Stimulated activated CD4-positive, alpha-beta T cell treated with anti-CD3 and anti-CD28 coated beads, Interleukin-4, amount 100 ng/mL, for 48 hours (primary cell): ENCODE measurements around the gene CTAGE9.
"Not testable (repeated sequence)": the region's sequence is repeated elsewhere in the genome, so short reads cannot be mapped to it uniquely, and the experiment has no call there.

Experiments
- DNase-seq, 2 donors: peaks; one replicate each; pipeline ENCODE4 v3.0.0-alpha.2; 2020; ENCODE audit warnings: low read depth in 2 of 2

CTAGE9 gene

GRCh38 chr6:131710917-131711316 is at the start of gene CTAGE9:
Gene CTAGE9 (minus strand): TSS chr6:131711017. CDS start chr6:131711017, 0 bp downstream.
- not testable (repeated sequence) for DNase-seq

- no peak for DNase-seq
Measured at GRCh38 chr6:131758920-131759319, 48.1 kb upstream of the CTAGE9 start.

- DNase-seq, result no peak
Measured at GRCh38 chr6:131756039-131756438, 45.2 kb upstream of the CTAGE9 start.

GRCh38 chr6:131755597-131755996 is 44.8 kb upstream of the CTAGE9 start:
- DNase-seq, result no peak

- DNase-seq, result no peak
Measured at GRCh38 chr6:131754715-131755567, 44.1 kb upstream of the CTAGE9 start.

DNA sequence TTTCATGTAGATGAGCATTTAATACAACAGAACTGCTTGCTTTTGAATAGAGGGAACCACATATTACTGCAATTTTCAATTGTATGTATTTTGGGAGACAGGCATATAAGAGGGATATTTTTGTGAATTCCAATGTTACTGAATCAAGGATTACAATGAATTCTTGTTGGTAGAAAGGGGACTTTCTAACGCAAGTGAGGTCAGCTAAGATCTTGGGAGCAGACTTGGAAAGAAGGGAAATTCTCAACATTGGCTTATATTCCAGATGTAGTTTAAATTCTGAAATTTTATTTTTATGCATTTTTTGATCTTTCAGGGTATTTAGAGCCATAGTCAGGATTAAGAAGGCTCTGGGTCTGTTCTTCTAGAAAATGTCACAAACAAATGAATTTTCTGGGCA is 43.3 kb upstream of the CTAGE9 start:
- DNase-seq, result no peak

DNA sequence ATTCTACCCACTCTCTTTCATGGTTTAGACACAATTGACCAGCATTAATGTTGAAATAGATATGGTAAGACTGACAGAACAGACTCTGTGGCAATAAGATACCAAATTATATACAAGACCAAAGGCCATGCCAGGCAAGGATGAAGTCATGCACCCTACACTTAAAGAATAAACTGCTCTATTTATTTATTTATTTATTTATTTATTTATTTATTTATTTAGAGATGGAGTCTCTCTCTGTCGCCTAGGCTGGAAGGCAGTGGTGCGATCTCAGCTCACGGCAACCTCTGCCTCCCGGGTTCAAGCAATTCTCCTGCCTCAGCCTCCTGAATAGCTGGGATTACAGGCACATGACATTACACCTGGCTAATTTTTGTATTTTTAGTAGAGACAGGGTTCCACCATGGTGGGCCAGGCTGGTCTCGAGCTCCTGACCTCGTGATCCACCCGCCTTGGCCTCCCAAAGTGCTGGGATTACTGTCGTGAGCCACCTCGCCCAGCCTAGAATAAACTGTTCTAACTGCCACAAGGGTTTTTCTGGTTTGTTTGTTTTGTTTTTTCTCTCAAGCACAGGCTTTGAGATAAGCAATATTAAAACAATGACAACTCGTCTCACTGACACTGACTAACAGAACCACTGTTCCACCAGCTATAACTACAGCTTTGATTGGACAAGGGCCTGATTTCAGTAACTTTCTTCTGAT is 40.3 kb upstream of the CTAGE9 start:
- DNase-seq, result not testable (repeated sequence)

- DNase-seq, result no peak
Measured at GRCh38 chr6:131749023-131749422, 38.2 kb upstream of the CTAGE9 start.

- no peak for DNase-seq
Measured at GRCh38 chr6:131747821-131748353, 37.1 kb upstream of the CTAGE9 start.

DNA sequence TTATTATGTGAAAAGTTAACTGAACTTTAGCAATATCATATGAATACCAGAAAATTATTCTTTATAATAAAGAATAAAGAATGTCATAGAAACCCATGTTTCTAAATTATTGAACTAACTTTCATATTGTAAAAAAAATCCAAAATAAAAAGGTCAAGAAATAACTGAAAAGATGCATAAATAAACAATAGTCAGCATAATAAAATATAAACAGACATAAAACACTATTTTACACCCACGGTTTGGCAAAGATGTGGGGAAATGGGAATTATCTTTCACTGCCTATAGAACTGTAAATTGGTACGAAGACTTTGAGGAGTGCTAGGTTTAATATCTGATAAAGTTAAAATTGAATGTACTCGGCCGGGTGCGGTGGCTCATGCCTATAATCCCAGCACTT is 34.7 kb upstream of the CTAGE9 start:
- no peak for DNase-seq

GRCh38 chr6:131744432-131745287 is 33.8 kb upstream of the CTAGE9 start:
- no peak for DNase-seq

DNA sequence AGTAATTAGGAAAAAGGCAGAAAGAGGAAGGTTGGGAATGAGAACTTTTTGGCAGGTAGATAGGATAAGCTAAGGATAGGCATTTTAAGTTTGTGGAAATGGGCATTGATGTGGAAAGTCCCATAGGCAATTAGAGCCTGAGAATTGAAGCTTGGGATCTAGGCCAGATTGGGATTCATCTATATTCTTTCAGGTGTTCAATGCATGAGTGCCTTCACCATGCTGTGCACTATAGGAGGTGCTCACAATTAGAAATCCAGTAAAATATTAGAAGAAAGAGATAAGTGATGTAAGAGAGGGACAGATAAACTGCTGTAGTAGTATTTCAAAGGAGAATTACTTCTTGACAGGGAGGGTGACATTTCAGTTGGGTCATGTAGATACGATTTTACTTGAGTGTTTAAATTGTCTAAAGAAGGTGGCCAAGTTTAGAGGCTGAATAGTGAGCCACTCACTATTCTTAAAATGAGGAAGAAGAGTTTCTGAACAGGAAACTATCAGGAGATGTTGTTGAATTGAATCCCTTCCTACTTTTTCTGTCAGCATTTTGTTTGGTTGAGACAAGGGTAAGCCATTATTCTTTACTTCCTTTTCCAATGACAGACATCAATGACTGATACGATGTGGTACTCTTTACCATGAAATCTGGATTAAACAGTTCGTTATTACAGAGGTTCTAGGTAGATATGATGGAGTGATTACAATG is 31.0 kb upstream of the CTAGE9 start:
- DNase-seq, result no peak

DNA sequence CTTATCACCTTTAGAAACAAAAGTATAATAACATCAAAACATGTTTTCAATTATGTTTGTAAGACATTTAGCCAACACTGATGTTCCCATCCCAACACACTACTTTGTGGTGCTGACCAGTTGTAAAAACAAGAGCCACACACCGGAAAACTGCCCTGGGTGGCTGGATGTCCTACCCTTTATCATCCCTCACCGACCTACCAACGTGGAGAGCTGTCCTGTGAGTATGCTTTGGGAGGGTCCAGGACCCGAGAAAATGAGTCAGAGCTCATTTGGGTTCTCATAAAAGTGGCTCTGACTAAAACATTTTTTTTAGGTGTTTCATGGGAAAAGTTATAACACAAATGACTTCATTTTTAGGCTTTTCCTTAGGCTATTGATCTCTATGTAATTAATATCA is 29.3 kb upstream of the CTAGE9 start:
- no peak for DNase-seq

GRCh38 chr6:131739136-131739535 is 28.3 kb upstream of the CTAGE9 start:
- DNase-seq, result no peak

DNA sequence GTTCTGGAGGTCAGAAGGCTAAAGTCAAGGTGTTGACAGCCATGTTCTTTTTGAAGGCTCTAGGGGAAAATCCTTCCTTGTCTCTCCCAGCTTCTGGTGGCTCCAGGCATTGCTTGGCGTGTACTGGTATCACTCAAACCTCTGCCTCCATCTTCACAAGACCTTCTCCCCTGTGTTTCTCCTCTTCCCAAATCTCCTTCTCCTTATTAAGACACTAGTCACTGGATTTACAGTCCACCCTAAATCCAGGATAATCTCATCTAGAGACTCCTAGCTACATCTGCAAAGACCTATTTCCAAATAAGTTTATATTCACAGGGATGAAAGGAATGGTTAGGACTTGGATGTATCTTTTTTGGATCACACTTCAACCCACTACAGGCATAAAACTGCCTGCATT is 26.0 kb upstream of the CTAGE9 start:
- no peak for DNase-seq

GRCh38 chr6:131736003-131736596 is 25.3 kb upstream of the CTAGE9 start:
- no peak for DNase-seq

DNA sequence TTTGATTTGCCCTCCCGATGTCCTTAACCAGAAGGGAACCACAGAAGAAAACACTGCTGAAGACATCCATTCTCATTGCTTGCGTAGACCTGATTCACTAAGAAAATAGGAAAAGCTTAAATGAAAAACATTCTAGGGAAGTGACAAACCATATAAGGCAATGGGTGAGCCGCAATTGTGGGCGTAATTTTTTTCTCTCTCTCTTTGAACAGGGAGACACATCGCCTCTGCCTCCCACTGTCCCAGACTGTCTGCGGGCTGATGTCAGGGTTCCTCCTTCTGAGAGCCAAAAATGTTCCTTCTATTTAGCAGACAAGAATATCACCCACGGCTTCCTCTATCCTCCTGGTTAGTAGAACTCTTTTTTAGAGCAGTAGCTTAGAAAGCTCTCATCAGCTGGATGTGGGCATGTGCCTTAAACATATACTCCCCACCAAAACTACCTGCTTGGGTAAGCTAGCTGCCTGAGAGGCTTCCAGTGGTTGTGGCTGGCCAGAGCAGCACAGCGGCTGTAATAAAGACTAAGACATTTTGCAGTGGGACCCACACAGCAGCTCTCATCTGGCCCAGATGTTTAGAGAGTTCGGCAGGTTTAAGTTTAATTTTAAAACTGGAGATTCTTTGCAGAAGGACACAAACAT is 22.7 kb upstream of the CTAGE9 start:
- DNase-seq, result no peak

GRCh38 chr6:131731224-131731623 is 20.4 kb upstream of the CTAGE9 start:
- DNase-seq, result no peak

DNA sequence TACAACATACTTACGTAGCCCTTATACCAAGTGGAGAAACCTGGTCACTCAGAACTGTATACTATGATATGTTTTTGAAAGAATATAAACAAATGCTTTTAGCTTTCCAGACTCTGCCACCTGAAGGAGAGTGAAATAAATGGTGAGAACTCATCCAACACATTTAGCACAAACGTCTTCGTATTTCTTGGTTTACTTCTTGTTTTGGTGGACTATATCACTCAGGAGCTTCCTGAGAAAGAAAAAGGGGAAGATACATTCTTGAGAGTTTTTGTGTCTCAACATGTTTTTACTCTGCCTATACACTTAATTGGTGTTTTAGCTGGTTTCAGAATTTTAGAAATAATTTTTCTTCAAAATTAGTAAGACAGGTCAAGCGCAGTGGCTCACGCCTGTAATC is 19.4 kb upstream of the CTAGE9 start:
- DNase-seq, result no peak

- DNase-seq, result no peak
Measured at GRCh38 chr6:131729550-131729949, 18.7 kb upstream of the CTAGE9 start.
